ENCODE measurements around the gene TUBE1. TPM values are rescaled to one million over a fixed set of nuclear protein-coding genes. Genes with fewer than 3 reads are reported as not detected.
"Not testable (repeated sequence)": the region's sequence is repeated elsewhere in the genome, so short reads cannot be mapped to it uniquely, and the experiment has no call there.

TUBE1 gene
- total RNA-seq, 1 donor from 2014 or later: 4.3 TPM

DNA sequence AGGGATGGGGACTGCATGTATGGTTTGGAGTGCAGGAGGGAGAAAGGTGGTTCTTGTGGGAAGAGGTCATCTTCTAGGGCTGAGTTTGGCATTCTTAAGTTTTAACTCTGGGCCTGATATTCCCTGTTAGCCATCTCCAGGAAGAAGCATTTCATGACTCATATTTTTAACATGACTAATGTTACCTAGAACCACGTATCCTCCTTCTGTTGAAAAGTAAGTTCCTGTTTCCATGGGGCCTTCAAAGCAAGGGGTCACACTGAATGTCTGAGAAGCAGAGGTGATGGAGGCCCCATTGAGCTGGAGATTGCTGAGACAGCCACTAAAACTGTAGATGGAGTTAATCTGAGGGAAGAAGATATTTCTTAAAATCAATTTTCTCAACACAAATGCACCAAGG, 30.3 kb upstream of the TUBE1 start:
- no peak overlapping the region for H3K4me3 ChIP-seq (ENCODE audit: low read depth, low read length)
- TF ChIP-seq, protein P1, sequence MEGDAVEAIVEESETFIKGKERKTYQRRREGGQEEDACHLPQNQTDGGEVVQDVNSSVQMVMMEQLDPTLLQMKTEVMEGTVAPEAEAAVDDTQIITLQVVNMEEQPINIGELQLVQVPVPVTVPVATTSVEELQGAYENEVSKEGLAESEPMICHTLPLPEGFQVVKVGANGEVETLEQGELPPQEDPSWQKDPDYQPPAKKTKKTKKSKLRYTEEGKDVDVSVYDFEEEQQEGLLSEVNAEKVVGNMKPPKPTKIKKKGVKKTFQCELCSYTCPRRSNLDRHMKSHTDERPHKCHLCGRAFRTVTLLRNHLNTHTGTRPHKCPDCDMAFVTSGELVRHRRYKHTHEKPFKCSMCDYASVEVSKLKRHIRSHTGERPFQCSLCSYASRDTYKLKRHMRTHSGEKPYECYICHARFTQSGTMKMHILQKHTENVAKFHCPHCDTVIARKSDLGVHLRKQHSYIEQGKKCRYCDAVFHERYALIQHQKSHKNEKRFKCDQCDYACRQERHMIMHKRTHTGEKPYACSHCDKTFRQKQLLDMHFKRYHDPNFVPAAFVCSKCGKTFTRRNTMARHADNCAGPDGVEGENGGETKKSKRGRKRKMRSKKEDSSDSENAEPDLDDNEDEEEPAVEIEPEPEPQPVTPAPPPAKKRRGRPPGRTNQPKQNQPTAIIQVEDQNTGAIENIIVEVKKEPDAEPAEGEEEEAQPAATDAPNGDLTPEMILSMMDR (conservative IDR thresholded peaks at IDR 0.05; ENCODE audit: low read depth, low read length): no peak
- DNase-seq (ENCODE audit: low read depth): no peak

DNA sequence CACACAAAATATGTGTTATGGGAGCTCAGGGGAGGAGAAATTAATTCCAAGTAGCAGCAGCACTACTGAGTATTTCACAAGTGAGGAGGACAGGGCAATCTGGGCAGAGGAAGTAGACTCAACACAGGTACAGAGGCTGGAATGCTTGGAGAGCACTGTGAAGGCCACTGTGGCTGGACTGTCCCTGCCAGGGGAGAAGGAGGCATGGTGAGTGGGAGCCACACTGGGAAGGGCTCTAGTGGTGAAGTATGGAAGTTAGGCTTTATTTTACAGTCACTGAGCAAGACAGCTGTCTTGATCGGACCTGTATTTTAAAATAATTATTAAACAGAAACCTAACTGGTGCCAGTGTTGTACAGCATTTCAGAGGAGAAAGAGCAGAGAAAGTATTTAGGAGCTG, 28.9 kb upstream of the TUBE1 start:
- no peak overlapping the region for H3K4me3 ChIP-seq (ENCODE audit: low read depth, low read length)
- no peak for DNase-seq (ENCODE audit: low read depth)
- TF ChIP-seq, protein P1 (conservative IDR thresholded peaks at IDR 0.05; ENCODE audit: low read depth, low read length): peak; percentile 14

DNA sequence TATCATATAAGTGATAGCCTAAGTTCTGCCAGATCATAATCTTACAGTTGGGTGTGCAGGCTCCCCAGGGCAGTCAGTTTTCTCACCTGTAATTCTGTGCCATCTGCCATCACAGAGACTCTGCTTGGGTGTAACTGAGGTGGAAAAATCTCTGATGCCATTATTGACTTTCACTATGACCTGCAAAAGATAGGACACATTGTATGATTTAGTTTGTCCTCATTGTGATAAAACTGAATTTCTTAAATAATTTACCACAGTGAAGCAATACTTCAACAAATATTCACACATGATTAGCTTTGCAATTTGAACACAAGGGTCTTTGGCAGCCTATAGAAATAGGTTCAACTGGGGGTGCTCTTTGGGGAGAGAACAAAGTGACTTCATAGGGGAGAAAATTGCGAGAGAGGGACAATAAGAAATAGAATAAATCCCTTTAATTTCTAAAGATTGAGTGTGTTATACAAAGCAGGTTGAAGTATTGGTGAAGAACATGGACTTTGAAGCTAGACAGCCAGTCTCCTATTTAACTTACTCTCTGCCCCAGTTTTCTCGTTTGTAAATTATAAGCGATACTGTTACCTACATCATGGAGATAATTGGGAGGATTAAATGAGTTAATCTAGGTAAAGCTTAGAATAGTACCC, 27.4 kb upstream of the TUBE1 start:
- TF ChIP-seq, protein P1 (conservative IDR thresholded peaks at IDR 0.05; ENCODE audit: low read depth, low read length): no peak
- H3K4me3 ChIP-seq (ENCODE audit: low read depth, low read length): no peak overlapping the region
- DNase-seq (ENCODE audit: low read depth): no peak

DNA sequence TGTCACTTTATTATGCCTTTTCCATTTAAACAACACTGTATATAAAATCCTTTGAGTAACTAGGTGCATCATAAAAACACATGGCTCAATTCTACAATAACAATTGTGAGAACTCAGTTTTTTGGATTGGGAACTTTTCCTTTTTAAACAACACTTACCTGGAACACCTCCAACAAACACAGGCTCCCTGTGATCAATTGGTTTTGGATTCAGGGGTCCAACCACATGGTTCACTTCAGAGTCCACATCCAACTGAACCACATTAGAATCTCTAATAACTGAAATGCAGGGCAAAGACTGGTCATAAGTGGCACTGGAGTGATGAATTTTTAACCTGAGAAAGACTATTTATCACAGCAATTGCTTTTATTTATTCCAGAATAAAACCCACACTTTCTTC, 26.6 kb upstream of the TUBE1 start:
- TF ChIP-seq, protein P1 (conservative IDR thresholded peaks at IDR 0.05; ENCODE audit: low read depth, low read length): no peak
- DNase-seq (ENCODE audit: low read depth): no peak
- no peak overlapping the region for H3K4me3 ChIP-seq (ENCODE audit: low read depth, low read length)

DNA sequence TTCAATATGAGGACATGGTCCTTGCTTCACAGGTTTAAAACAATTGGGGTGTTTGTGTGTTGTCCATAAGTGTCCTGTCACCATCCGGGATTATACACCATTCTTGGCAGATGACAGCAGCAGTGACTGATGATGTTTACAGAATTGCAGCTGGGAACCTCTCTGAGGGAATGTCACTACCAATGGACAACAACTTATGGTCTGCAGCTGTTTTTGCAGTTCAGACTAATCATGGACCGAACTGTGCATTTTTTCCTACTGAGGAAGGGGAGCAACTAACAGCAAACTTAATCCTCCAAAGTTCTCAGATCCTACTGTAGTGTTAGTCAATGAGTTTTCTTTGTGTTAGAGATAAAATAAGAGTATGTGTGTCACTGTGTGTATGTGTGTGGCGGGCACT, 26.1 kb upstream of the TUBE1 start:
- TF ChIP-seq, protein P1 (conservative IDR thresholded peaks at IDR 0.05; ENCODE audit: low read depth, low read length): no peak
- H3K4me3 ChIP-seq (ENCODE audit: low read depth, low read length): no peak overlapping the region
- no peak for DNase-seq (ENCODE audit: low read depth)

DNA sequence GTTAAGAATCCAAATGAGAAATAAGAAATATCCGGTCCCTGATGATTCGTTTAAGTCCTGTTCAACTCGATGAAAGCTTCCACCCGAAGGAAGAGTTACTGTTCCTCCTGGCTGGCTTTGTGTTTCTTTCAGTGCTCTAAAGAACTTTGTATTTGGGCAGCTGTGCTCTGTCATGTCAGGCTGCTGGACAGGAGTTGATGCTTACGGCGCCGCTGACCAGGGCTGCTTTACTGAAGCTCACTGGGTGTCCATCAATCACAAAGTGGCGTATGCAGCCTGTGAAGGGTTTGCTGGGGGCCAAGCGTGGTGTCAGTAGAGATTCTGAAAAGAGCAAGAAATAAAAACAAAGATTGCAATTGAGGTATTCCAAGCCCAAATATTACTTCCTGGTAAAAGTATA, 22.0 kb upstream of the TUBE1 start:
- TF ChIP-seq, protein P1 (conservative IDR thresholded peaks at IDR 0.05; ENCODE audit: low read depth, low read length): no peak
- DNase-seq (ENCODE audit: low read depth): no peak
- no peak overlapping the region for H3K4me3 ChIP-seq (ENCODE audit: low read depth, low read length)

DNA sequence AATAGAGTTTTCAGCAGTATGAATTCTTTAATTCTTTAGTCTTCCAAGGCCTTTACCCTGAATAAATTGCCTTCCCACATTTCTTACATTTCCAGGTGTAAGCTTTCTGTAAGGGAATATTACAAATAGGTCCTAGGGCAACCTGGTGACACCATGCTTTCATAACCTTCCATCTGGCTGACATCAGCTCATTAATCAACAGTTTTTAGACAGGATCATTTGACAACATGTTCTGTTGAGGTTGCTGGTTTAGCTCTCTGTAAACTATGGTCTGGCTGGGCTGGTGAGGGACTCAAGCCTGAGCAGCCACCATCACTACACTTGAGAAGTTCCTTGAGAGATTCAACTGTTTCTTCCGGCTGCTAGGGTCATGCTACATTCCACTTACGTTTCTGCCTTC, 19.3 kb upstream of the TUBE1 start:
- H3K4me3 ChIP-seq (ENCODE audit: low read depth, low read length): no peak overlapping the region
- DNase-seq (ENCODE audit: low read depth): no peak
- TF ChIP-seq, protein P1 (conservative IDR thresholded peaks at IDR 0.05; ENCODE audit: low read depth, low read length): no peak

DNA sequence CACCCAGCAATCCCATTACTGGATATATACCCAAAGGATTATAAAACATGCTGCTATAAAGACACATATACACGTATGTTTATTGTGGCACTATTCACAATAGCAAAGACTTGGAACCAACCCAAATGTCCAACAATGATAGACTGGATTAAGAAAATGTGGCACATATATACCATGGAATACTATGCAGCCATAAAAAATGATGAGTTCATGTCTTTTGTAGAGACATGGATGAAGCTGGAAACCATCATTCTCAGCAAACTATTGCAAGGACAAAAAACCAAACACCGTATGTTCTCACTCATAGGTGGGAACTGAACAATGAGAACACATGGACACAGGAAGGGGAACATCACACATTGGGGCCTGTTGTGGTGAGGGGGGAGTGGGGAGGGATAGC, 18.7 kb upstream of the TUBE1 start:
- H3K4me3 ChIP-seq (ENCODE audit: low read depth, low read length); DNase-seq (ENCODE audit: low read depth): not testable (repeated sequence)

All from epithelial cell of proximal tubule (primary cell).